HepG2 (cell line): Measurements from ENCODE around the gene MSL2. TPM values are rescaled to one million over a fixed set of nuclear protein-coding genes. Genes with fewer than 3 reads are reported as not detected.

Experiments used
- ATAC-seq: fragments of 200-7000 bp; cut with Tn5 transposase; 3 replicates; pipeline ENCODE4 v1.9.1; 2020; ENCODE audit warnings: mild to moderate bottlenecking, moderate library complexity
- BruUV-seq: library from RNA; stranded (reverse); fragments of 400-500 nt; replicated peaks from 2 replicates; lab custom pipeline; 2021; lab: Mats Ljungman, UMichigan
- CTCF ChIA-PET: fragments of 300-600 bp; formaldehyde crosslinking; extraction: SDS; loops from one replicate; lab custom pipeline; 2021; ENCODE audit warnings: low total read pairs, inconsistent platforms, low intra/inter-chr PET ratio; lab: Yijun Ruan, JAX
- POLR2A ChIA-PET: fragments of 350-600 bp; sonication (Branson Sonifier 250); formaldehyde crosslinking; loops from one replicate; lab custom pipeline; 2020; ENCODE audit warnings: antibody characterized with exemption, inconsistent platforms; lab: Yijun Ruan, JAX
- DNase-seq: peaks from one replicate; pipeline ENCODE4 v3.0.0-alpha.2; 2015; ENCODE audit warnings: low spot score
- FAIRE-seq: peaks from 3 replicates; lab custom pipeline; 2011; peaks lifted over from hg19 to GRCh38; lab: Jason Lieb, UNC
- H2AFZ ChIP-seq: one replicate; pipeline ENCODE4 v1.6.1; 2011; ENCODE audit warnings: low read length, inconsistent platforms
- H3K27ac ChIP-seq: fragments of 300-600 bp; 3 replicates; pipeline ENCODE4 v1.8.0; 2011; ENCODE audit warnings: mixed run types, mild to moderate bottlenecking, mixed read lengths, low read length, inconsistent platforms; ENCODE audit not compliant: insufficient read depth; ENCODE audit errors: extremely low read length
- H3K27me3 ChIP-seq, 2 experiments: fragments of 200-600 bp in 1 of 2; 2 replicates in 1 of 2; 3 replicates in 1 of 2; pipeline versions ENCODE4 v1.6.0 to v1.8.0; 2011; ENCODE audit warnings: low read length in 2 of 2, mild to moderate bottlenecking in 2 of 2, moderate library complexity in 2 of 2, inconsistent platforms in 1 of 2; ENCODE audit not compliant: insufficient read depth in 2 of 2, control insufficient read depth in 1 of 2
- H3K36me3 ChIP-seq, 2 experiments: fragments of 200-600 bp in 1 of 2; replicated peaks in 1 of 2; 2 replicates in 1 of 2; 3 replicates in 1 of 2; pipeline versions ENCODE4 v1.5.1 to v1.8.0; 2011; ENCODE audit warnings: low read length in 2 of 2, inconsistent platforms in 1 of 2; ENCODE audit not compliant: insufficient read depth in 2 of 2, control insufficient read depth in 1 of 2
- H3K4me1 ChIP-seq: 2 replicates; pipeline ENCODE4 v1.5.1; 2012; ENCODE audit warnings: low read length, inconsistent platforms; ENCODE audit not compliant: insufficient read depth
- H3K4me2 ChIP-seq: 2 replicates; pipeline ENCODE4 v1.6.0; 2011; ENCODE audit warnings: low read depth, low read length, inconsistent platforms
- H3K4me3 ChIP-seq, 3 experiments: fragments of 200-600 bp in 1 of 3; sonication (generic), shearing (Covaris generic) in 1 of 3; replicated peaks in 1 of 3; 2 replicates each; pipeline ENCODE4 v1.5.1; 2011 to 2016; ENCODE audit warnings: low read length in 3 of 3, inconsistent platforms in 2 of 3, low read depth in 2 of 3, mild to moderate bottlenecking in 2 of 3, control low read depth in 1 of 3, mixed read lengths in 1 of 3; ENCODE audit not compliant: insufficient read depth in 1 of 3
- H3K79me2 ChIP-seq: one replicate; pipeline ENCODE4 v1.6.1; 2011; ENCODE audit warnings: low read length, inconsistent platforms; ENCODE audit not compliant: insufficient read depth
- H3K9ac ChIP-seq: 2 replicates; pipeline ENCODE4 v1.6.0; 2011; ENCODE audit warnings: mild to moderate bottlenecking, low read depth, low read length, inconsistent platforms; ENCODE audit not compliant: insufficient read depth
- H3K9me3 ChIP-seq: 2 replicates; pipeline ENCODE4 v1.5.1; 2012; ENCODE audit warnings: mild to moderate bottlenecking, low read length
- H4K20me1 ChIP-seq: 2 replicates; pipeline ENCODE4 v1.6.0; 2011; ENCODE audit warnings: inconsistent platforms, mild to moderate bottlenecking, low read length, moderate library complexity; ENCODE audit not compliant: insufficient read depth
- EZH2 ChIP-seq: conservative IDR thresholded peaks from 2 replicates; pipeline ENCODE4 v1.6.1; 2012; ENCODE audit warnings: mild to moderate bottlenecking, low read depth, low read length, moderate library complexity
- ZFP41 ChIP-seq: sonication (generic); formaldehyde crosslinking; IDR thresholded peaks from 2 replicates; pipeline ENCODE4 v1.4.0; 2020; ENCODE audit warnings: mild to moderate bottlenecking, missing genetic modification reagents, borderline replicate concordance
- ZFP90 ChIP-seq: sonication (generic); formaldehyde crosslinking; IDR thresholded peaks from 2 replicates; pipeline ENCODE4 v1.8.0; 2022; ENCODE audit warnings: missing genetic modification reagents, mild to moderate bottlenecking, inconsistent platforms, borderline replicate concordance
- ZNF737 ChIP-seq: sonication (generic); formaldehyde crosslinking; IDR thresholded peaks from 2 replicates; pipeline ENCODE4 v1.5.0; 2020; ENCODE audit warnings: missing genetic modification reagents, mild to moderate bottlenecking, borderline replicate concordance
- WGBS: methylation state at CpG from one replicate; pipeline ENCODE4 v1.1.6; 2017; ENCODE audit warnings: low lambda C conversion rate; 5-methylcytosine and 5-hydroxymethylcytosine counted together
- in situ Hi-C: cut with HindIII; loops from 2 replicates; pipeline ENCODE4 v1.10.0; 2017; ENCODE audit warnings: low pct_unique_long_range_greater_than_20kb; ENCODE audit not compliant: extremely low pct_ligation_motif_present
- intact Hi-C: fragments of 100-400 bp; cut with micrococcal nuclease; formaldehyde crosslinking; loops from one replicate; pipeline ENCODE4 v1.10.0; 2022; ENCODE audit not compliant: unreplicated experiment
- polyA plus RNA-seq, 8 experiments: library from polyadenylated mRNA; depleted of rRNA in 3 of 8; stranded (reverse) in 7 of 8; unstranded in 1 of 8; fragments of >200 nt; fragmentation: Illumina TruSeq in 4 of 8; extraction: Trizol in 4 of 8; gene quantifications; 2 replicates each; pipeline versions ENCODE4 v1.2.1 to v1.2.3, GENCODE V29; 2011 to 2016; ENCODE audit warnings: low read depth in 4 of 8, missing spikeins in 1 of 8, mixed read lengths in 1 of 8; ENCODE audit not compliant: insufficient read depth in 1 of 8
- total RNA-seq, 5 experiments: library from RNA; depleted of rRNA; stranded (reverse); fragments of >200 nt; fragmentation: Illumina TruSeq; extraction: Trizol; gene quantifications; 2 replicates each; pipeline ENCODE4 v1.2.3, GENCODE V29; 2016; ENCODE audit warnings: low read depth in 1 of 5
- TF ChIP-seq, protein P1 (sequence below): sonication (generic); formaldehyde crosslinking; IDR thresholded peaks from 2 replicates; pipeline ENCODE4 v1.5.1; 2020; ENCODE audit warnings: mild to moderate bottlenecking, missing genetic modification reagents
- TF ChIP-seq, protein P2 (sequence below): sonication (generic); IDR thresholded peaks from 2 replicates; pipeline ENCODE4 v1.6.1; 2016; ENCODE audit warnings: low read depth, borderline replicate concordance
- TF ChIP-seq, protein P3 (sequence below): IDR thresholded peaks from 2 replicates; pipeline ENCODE4 v1.6.1; 2016; ENCODE audit warnings: mild to moderate bottlenecking

Gene MSL2
- total and polyA plus RNA-seq, 2 of the 13 experiments (the other 11 are each of a cell fraction or from before 2014, with no cell fraction given), result 6.9 to 11.7 TPM

DNA sequence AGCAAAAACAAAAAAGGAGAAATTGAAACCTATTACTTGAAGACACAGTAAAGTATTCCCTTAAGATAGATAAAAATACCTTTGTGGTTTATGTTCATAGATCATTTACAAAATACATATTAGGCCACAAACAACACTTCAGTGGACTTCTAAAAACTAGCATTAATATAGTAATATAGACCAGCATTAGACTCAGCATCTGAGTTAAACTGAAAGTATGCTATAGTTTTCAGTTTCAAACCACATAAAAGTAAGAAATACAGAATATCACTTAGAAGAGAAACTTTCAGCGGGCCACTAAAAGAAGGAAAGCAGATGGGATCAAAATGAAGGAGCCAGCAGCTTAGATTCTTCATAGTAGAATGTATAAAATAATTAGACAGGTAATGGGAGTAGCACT is 86.6 kb downstream of the MSL2 start:
- in situ Hi-C loops (no loop called here), intact Hi-C loops (no loop called here)
- Histone ChIP-seq H2AFZ (no peak overlapping the region), H4K20me1 (no peaks in the 10 kb centered on the region), H3K9me3 (no peaks in the 10 kb centered on the region), H3K27ac (no peak overlapping the region), H3K4me3 (no peak overlapping the region), H3K4me1 (peaks cover 7% of the 10 kb centered on the region), H3K4me2 (no peak overlapping the region), H3K36me3 (no peaks in the 10 kb centered on the region), H3K9ac (no peak overlapping the region), H3K79me2 (no peaks in the 10 kb centered on the region), H3K27me3 (no peaks in the 10 kb centered on the region)
- FAIRE-seq (no peak), ATAC-seq (no peak), DNase-seq (no peak)
- BruUV-seq, result no TSS peak
- TF ChIP-seq ZFP90 (CRISPR knock-in tag) (no peak), ZNF737 (CRISPR knock-in tag) (no peak), EZH2 (no peak), ZFP41 (CRISPR knock-in tag) (no peak)
- TF ChIP-seq, protein P1, sequence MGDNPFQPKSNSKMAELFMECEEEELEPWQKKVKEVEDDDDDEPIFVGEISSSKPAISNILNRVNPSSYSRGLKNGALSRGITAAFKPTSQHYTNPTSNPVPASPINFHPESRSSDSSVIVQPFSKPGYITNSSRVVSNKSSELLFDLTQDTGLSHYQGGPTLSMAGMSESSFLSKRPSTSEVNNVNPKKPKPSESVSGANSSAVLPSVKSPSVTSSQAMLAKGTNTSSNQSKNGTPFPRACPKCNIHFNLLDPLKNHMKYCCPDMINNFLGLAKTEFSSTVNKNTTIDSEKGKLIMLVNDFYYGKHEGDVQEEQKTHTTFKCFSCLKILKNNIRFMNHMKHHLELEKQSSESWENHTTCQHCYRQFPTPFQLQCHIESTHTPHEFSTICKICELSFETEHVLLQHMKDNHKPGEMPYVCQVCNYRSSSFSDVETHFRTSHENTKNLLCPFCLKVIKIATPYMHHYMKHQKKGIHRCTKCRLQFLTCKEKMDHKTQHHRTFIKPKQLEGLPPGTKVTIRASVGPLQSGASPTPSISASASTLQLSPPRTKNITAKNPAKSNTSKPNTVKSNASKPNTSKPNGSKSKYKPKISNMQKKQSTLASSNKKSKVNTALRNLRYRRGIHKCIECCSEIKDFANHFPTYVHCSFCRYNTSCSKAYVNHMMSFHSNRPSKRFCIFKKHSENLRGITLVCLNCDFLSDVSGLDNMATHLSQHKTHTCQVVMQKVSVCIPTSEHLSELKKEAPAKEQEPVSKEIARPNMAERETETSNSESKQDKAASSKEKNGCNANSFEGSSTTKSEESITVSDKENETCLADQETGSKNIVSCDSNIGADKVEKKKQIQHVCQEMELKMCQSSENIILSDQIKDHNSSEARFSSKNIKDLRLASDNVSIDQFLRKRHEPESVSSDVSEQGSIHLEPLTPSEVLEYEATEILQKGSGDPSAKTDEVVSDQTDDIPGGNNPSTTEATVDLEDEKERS (CRISPR knock-in tag), result no peak
- TF ChIP-seq, protein P2, sequence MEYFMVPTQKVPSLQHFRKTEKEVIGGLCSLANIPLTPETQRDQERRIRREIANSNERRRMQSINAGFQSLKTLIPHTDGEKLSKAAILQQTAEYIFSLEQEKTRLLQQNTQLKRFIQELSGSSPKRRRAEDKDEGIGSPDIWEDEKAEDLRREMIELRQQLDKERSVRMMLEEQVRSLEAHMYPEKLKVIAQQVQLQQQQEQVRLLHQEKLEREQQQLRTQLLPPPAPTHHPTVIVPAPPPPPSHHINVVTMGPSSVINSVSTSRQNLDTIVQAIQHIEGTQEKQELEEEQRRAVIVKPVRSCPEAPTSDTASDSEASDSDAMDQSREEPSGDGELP, result no peak
- TF ChIP-seq, protein P3, sequence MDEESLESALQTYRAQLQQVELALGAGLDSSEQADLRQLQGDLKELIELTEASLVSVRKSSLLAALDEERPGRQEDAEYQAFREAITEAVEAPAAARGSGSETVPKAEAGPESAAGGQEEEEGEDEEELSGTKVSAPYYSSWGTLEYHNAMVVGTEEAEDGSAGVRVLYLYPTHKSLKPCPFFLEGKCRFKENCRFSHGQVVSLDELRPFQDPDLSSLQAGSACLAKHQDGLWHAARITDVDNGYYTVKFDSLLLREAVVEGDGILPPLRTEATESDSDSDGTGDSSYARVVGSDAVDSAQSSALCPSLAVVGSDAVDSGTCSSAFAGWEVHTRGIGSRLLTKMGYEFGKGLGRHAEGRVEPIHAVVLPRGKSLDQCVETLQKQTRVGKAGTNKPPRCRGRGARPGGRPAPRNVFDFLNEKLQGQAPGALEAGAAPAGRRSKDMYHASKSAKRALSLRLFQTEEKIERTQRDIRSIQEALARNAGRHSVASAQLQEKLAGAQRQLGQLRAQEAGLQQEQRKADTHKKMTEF, result no peak
- CTCF ChIA-PET, result no interaction called here
- WGBS, result 71% methylated on average over 1 of the region's 1 CpG
- POLR2A ChIA-PET, result no interaction called here
